Gastroesophageal sphincter (tissue), 2 donors: ENCODE data around the gene FOXO4.

Experiments
- EP300 ChIP-seq: sonication (generic); formaldehyde crosslinking; IDR thresholded peaks from one replicate; pipeline ENCODE4 v1.6.1; 2017; ENCODE audit warnings: antibody characterized with exemption, mild to moderate bottlenecking
- POLR2A ChIP-seq, 2 donors: fragments of 450-650 bp; IDR thresholded peaks; one replicate each; pipeline ENCODE4 v1.6.1; 2017; ENCODE audit warnings: antibody characterized with exemption in 2 of 2, mild to moderate bottlenecking in 2 of 2, moderate library complexity in 1 of 2
- POLR2AphosphoS5 ChIP-seq: sonication (generic); formaldehyde crosslinking; IDR thresholded peaks from one replicate; pipeline ENCODE4 v1.6.1; 2017; ENCODE audit warnings: antibody characterized with exemption

GRCh38 chrX:71095555-71095980, at the start of gene FOXO4:
- TF ChIP-seq POLR2AphosphoS5 (no peak), POLR2A (IDR thresholded peaks at IDR 0.05) (no peak), EP300 (no peak)
